ENCODE measurements around the gene SLC24A4. TPM values are rescaled to one million over a fixed set of nuclear protein-coding genes. Genes with fewer than 3 reads are reported as not detected.
"Not testable (repeated sequence)": the region's sequence is repeated elsewhere in the genome, so short reads cannot be mapped to it uniquely, and the experiment has no call there.

Gene SLC24A4
- total RNA-seq, 1 donor from 2014 or later = 1.5 TPM

GRCh38 chr14:92531106-92531873 lies 208.3 kb downstream of the SLC24A4 start:
- peak in 1 of 2 donors; percentile 10 for TF ChIP-seq POLR2A (IDR thresholded peaks at IDR 0.05)
- no peak for TF ChIP-seq CTCF (IDR thresholded peaks at IDR 0.05)
- TF ChIP-seq POLR2AphosphoS5 (IDR thresholded peaks at IDR 0.05; ENCODE audit: insufficient read depth in 1 of 2, low read depth in 1 of 2) = peak in 1 of 2 donors; percentile 38
- Histone ChIP-seq H3K27ac (no peak overlapping the region), H3K27me3 (no peaks in the 10 kb centered on the region), H3K9me3 (no peaks in the 10 kb centered on the region), H3K36me3 (no peaks in the 10 kb centered on the region), H3K4me1 (peaks cover 17% of the 10 kb centered on the region), H3K4me3 (no peak overlapping the region)
- intact Hi-C loops (cut with DNase I) = no loop called here
- DNase-seq (ENCODE audit: extremely low spot score in 2 of 2) = no peak

GRCh38 chr14:92532490-92533163 lies 209.7 kb downstream of the SLC24A4 start:
- Histone ChIP-seq H3K27ac (no peak overlapping the region), H3K4me3 (no peak overlapping the region), H3K9me3 (no peaks in the 10 kb centered on the region), H3K36me3 (no peaks in the 10 kb centered on the region), H3K4me1 (peaks cover 21% of the 10 kb centered on the region), H3K27me3 (no peaks in the 10 kb centered on the region)
- intact Hi-C loops (cut with DNase I) = no loop called here
- no peak for DNase-seq (ENCODE audit: extremely low spot score in 2 of 2)
- TF ChIP-seq POLR2A (IDR thresholded peaks at IDR 0.05) (no peak), CTCF (IDR thresholded peaks at IDR 0.05) (no peak), POLR2AphosphoS5 (IDR thresholded peaks at IDR 0.05; ENCODE audit: insufficient read depth in 1 of 2, low read depth in 1 of 2) (no peak)

- no peaks in the 10 kb centered on the region for H3K36me3 ChIP-seq
- no peak for DNase-seq (ENCODE audit: extremely low spot score in 2 of 2)
- no peak overlapping the region for H3K4me3 ChIP-seq
- no peaks in the 10 kb centered on the region for H3K27me3 ChIP-seq
- H3K4me1 ChIP-seq = peaks cover 34% of the 10 kb centered on the region
- TF ChIP-seq CTCF (IDR thresholded peaks at IDR 0.05) = no peak
- TF ChIP-seq POLR2AphosphoS5 (IDR thresholded peaks at IDR 0.05; ENCODE audit: insufficient read depth in 1 of 2, low read depth in 1 of 2) = no peak
- no peak for TF ChIP-seq POLR2A (IDR thresholded peaks at IDR 0.05)
- no peaks in the 10 kb centered on the region for H3K9me3 ChIP-seq
- H3K27ac ChIP-seq = no peak overlapping the region
- intact Hi-C loops (cut with DNase I) = no loop called here
Measured at GRCh38 chr14:92534932-92535643, 212.1 kb downstream of the SLC24A4 start.

GRCh38 chr14:92536231-92536630 lies 213.3 kb downstream of the SLC24A4 start:
- intact Hi-C loops (cut with DNase I) = not testable (repeated sequence)

GRCh38 chr14:92538412-92538985 lies 215.5 kb downstream of the SLC24A4 start:
- H3K36me3 ChIP-seq = no peaks in the 10 kb centered on the region
- no peaks in the 10 kb centered on the region for H3K27me3 ChIP-seq
- peaks cover 42% of the 10 kb centered on the region for H3K4me1 ChIP-seq
- intact Hi-C loops (cut with DNase I) = no loop called here
- peak overlapping the region; percentile 69 for H3K27ac ChIP-seq
- DNase-seq (ENCODE audit: extremely low spot score in 2 of 2) = no peak
- TF ChIP-seq POLR2A (IDR thresholded peaks at IDR 0.05) (no peak), POLR2AphosphoS5 (IDR thresholded peaks at IDR 0.05; ENCODE audit: insufficient read depth in 1 of 2, low read depth in 1 of 2) (no peak), CTCF (IDR thresholded peaks at IDR 0.05) (no peak)
- no peak overlapping the region for H3K4me3 ChIP-seq
- no peaks in the 10 kb centered on the region for H3K9me3 ChIP-seq

More at GRCh38 chr14:92536231-92536630, 213.3 kb downstream of the SLC24A4 start:
- not testable (repeated sequence) for H3K4me3 ChIP-seq; H3K9me3 ChIP-seq; DNase-seq (ENCODE audit: extremely low spot score in 2 of 2); H3K27me3 ChIP-seq; H3K27ac ChIP-seq; H3K36me3 ChIP-seq
- H3K4me1 ChIP-seq = peaks cover 44% of the 10 kb centered on the region

Measured in vagina (tissue), 2 donors.